ENCODE measurements around the gene ST3GAL4.
"Not testable (repeated sequence)": the region's sequence is repeated elsewhere in the genome, so short reads cannot be mapped to it uniquely, and the experiment has no call there.

ST3GAL4 gene

GRCh38 chr11:126331286-126331685, 24.2 kb upstream of the ST3GAL4 start:
- DNase-seq: no peak

GRCh38 chr11:126332221-126332711, 23.2 kb upstream of the ST3GAL4 start:
- no peak for DNase-seq

- no peak for DNase-seq
Observed at GRCh38 chr11:126333142-126333541, 22.3 kb upstream of the ST3GAL4 start.

- no peak for DNase-seq
Observed at GRCh38 chr11:126334659-126335462, 20.6 kb upstream of the ST3GAL4 start.

- no peak for DNase-seq
Observed at GRCh38 chr11:126335463-126335760, 20.1 kb upstream of the ST3GAL4 start.

GRCh38 chr11:126336138-126336541, 19.3 kb upstream of the ST3GAL4 start:
- no peak for DNase-seq

GRCh38 chr11:126336671-126337101, 18.8 kb upstream of the ST3GAL4 start:
- DNase-seq: no peak

GRCh38 chr11:126337126-126337473, 18.4 kb upstream of the ST3GAL4 start:
- no peak for DNase-seq

GRCh38 chr11:126337474-126338241, 17.8 kb upstream of the ST3GAL4 start:
- DNase-seq: no peak

GRCh38 chr11:126338346-126339055, 17.0 kb upstream of the ST3GAL4 start:
- no peak for DNase-seq

GRCh38 chr11:126339073-126339862, 16.2 kb upstream of the ST3GAL4 start:
- no peak for DNase-seq

- no peak for DNase-seq
Observed at GRCh38 chr11:126339863-126340434, 15.5 kb upstream of the ST3GAL4 start.

- no peak for DNase-seq
Observed at GRCh38 chr11:126340960-126341606, 14.4 kb upstream of the ST3GAL4 start.

- no peak for DNase-seq
Observed at GRCh38 chr11:126341760-126342161, 13.7 kb upstream of the ST3GAL4 start.

- no peak for DNase-seq
Observed at GRCh38 chr11:126343051-126343450, 12.4 kb upstream of the ST3GAL4 start.

GRCh38 chr11:126344141-126345080, 11.1 kb upstream of the ST3GAL4 start:
- DNase-seq: no peak

GRCh38 chr11:126345283-126345682, 10.2 kb upstream of the ST3GAL4 start:
- DNase-seq: no peak

GRCh38 chr11:126345759-126346585, 9.5 kb upstream of the ST3GAL4 start:
- no peak for DNase-seq

GRCh38 chr11:126346586-126346940, 8.9 kb upstream of the ST3GAL4 start:
- DNase-seq: no peak

- DNase-seq: not testable (repeated sequence)
Observed at GRCh38 chr11:126346946-126347345, 8.5 kb upstream of the ST3GAL4 start.
